ENCODE data around the gene FLVCR2.

The FLVCR2 gene

GRCh38 chr14:75549169-75549568, 29.3 kb upstream of the FLVCR2 start:
- no peaks in the 10 kb centered on the region for H4K20me1 ChIP-seq (ENCODE audit: low read depth, low read length)
- H3K27ac ChIP-seq (ENCODE audit: low read depth, low read length), result no peak overlapping the region
- no peak overlapping the region for H3K9ac ChIP-seq (ENCODE audit: low read length)
- no peaks in the 10 kb centered on the region for H3K9me2 ChIP-seq (replicated peaks; ENCODE audit: insufficient read depth, low read length)
- TF ChIP-seq EZH2phosphoT487 (conservative IDR thresholded peaks at IDR 0.05; ENCODE audit: low read length), result no peak
- TF ChIP-seq, protein P1, sequence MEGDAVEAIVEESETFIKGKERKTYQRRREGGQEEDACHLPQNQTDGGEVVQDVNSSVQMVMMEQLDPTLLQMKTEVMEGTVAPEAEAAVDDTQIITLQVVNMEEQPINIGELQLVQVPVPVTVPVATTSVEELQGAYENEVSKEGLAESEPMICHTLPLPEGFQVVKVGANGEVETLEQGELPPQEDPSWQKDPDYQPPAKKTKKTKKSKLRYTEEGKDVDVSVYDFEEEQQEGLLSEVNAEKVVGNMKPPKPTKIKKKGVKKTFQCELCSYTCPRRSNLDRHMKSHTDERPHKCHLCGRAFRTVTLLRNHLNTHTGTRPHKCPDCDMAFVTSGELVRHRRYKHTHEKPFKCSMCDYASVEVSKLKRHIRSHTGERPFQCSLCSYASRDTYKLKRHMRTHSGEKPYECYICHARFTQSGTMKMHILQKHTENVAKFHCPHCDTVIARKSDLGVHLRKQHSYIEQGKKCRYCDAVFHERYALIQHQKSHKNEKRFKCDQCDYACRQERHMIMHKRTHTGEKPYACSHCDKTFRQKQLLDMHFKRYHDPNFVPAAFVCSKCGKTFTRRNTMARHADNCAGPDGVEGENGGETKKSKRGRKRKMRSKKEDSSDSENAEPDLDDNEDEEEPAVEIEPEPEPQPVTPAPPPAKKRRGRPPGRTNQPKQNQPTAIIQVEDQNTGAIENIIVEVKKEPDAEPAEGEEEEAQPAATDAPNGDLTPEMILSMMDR (IDR thresholded peaks at IDR 0.05; ENCODE audit: insufficient read depth, low read length, poor library complexity, severe bottlenecking), result no peak
- H3K4me2 ChIP-seq (ENCODE audit: low read depth, low read length, poor library complexity, severe bottlenecking), result no peak overlapping the region
- H3K79me2 ChIP-seq (ENCODE audit: insufficient read depth, low read length), result no peaks in the 10 kb centered on the region
- no peak overlapping the region for H3K4me3 ChIP-seq (ENCODE audit: insufficient read depth, low read length, poor library complexity, severe bottlenecking)
- H3K36me3 ChIP-seq (ENCODE audit: low read length), result no peaks in the 10 kb centered on the region
- H3F3A ChIP-seq (ENCODE audit: insufficient read depth), result no peaks in the 10 kb centered on the region
- H2AFZ ChIP-seq (ENCODE audit: low read depth, low read length, severe bottlenecking), result no peak overlapping the region
- no peaks in the 10 kb centered on the region for H3K9me3 ChIP-seq (ENCODE audit: insufficient read depth, low read length)
- H3K27me3 ChIP-seq (ENCODE audit: low read length), result no peaks in the 10 kb centered on the region

DNA sequence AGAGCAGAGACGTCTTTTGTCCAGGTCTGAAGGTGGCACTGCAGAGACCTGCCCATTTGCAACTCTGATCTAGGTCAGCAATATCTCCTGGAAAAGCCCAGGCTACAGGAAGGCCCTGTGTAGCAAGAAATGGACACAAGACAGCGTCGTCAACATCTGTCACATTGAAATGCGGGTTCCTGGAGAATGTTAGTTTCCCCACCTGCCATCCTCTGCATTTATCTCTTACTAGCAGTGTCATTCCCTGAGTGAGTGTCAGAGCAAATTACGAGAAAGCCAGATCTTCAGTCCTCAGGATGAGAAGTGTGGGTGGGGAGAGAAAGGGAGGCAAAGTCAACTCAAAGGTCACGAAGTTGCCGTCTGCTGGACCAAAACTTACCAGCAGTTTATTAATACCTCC, 27.4 kb upstream of the FLVCR2 start:
- no peak overlapping the region for H3K4me3 ChIP-seq (ENCODE audit: insufficient read depth, low read length, poor library complexity, severe bottlenecking)
- no peaks in the 10 kb centered on the region for H3K79me2 ChIP-seq (ENCODE audit: insufficient read depth, low read length)
- H3K27ac ChIP-seq (ENCODE audit: low read depth, low read length), result no peak overlapping the region
- H3K27me3 ChIP-seq (ENCODE audit: low read length), result no peaks in the 10 kb centered on the region
- no peaks in the 10 kb centered on the region for H3F3A ChIP-seq (ENCODE audit: insufficient read depth)
- H3K9me3 ChIP-seq (ENCODE audit: insufficient read depth, low read length), result no peaks in the 10 kb centered on the region
- H3K9ac ChIP-seq (ENCODE audit: low read length), result no peak overlapping the region
- TF ChIP-seq, protein P1 (IDR thresholded peaks at IDR 0.05; ENCODE audit: insufficient read depth, low read length, poor library complexity, severe bottlenecking), result no peak
- TF ChIP-seq EZH2phosphoT487 (conservative IDR thresholded peaks at IDR 0.05; ENCODE audit: low read length), result no peak
- no peaks in the 10 kb centered on the region for H3K36me3 ChIP-seq (ENCODE audit: low read length)
- no peak overlapping the region for H2AFZ ChIP-seq (ENCODE audit: low read depth, low read length, severe bottlenecking)
- no peaks in the 10 kb centered on the region for H4K20me1 ChIP-seq (ENCODE audit: low read depth, low read length)
- H3K4me2 ChIP-seq (ENCODE audit: low read depth, low read length, poor library complexity, severe bottlenecking), result no peak overlapping the region
- H3K9me2 ChIP-seq (replicated peaks; ENCODE audit: insufficient read depth, low read length), result no peaks in the 10 kb centered on the region

- H3K27ac ChIP-seq (ENCODE audit: low read depth, low read length), result no peak overlapping the region
- no peaks in the 10 kb centered on the region for H4K20me1 ChIP-seq (ENCODE audit: low read depth, low read length)
Observed at GRCh38 chr14:75553157-75553556, 25.3 kb upstream of the FLVCR2 start.

More at GRCh38 chr14:75553157-75553556, 25.3 kb upstream of the FLVCR2 start:
- Histone ChIP-seq H3K9ac (ENCODE audit: low read length) (no peak overlapping the region), H3K9me3 (ENCODE audit: insufficient read depth, low read length) (no peaks in the 10 kb centered on the region), H3K4me2 (ENCODE audit: low read depth, low read length, poor library complexity, severe bottlenecking) (no peak overlapping the region), H3K9me2 (replicated peaks; ENCODE audit: insufficient read depth, low read length) (no peaks in the 10 kb centered on the region), H3F3A (ENCODE audit: insufficient read depth) (no peaks in the 10 kb centered on the region), H3K27me3 (ENCODE audit: low read length) (no peaks in the 10 kb centered on the region), H3K36me3 (ENCODE audit: low read length) (no peaks in the 10 kb centered on the region), H3K4me3 (ENCODE audit: insufficient read depth, low read length, poor library complexity, severe bottlenecking) (no peak overlapping the region), H3K79me2 (ENCODE audit: insufficient read depth, low read length) (no peaks in the 10 kb centered on the region), H2AFZ (ENCODE audit: low read depth, low read length, severe bottlenecking) (no peak overlapping the region)
- no peak for TF ChIP-seq EZH2phosphoT487 (conservative IDR thresholded peaks at IDR 0.05; ENCODE audit: low read length)
- TF ChIP-seq, protein P1 (IDR thresholded peaks at IDR 0.05; ENCODE audit: insufficient read depth, low read length, poor library complexity, severe bottlenecking), result no peak
